HFF-Myc (cell line): ENCODE data around the gene RAB37.

ENCODE experiments used
- DNase-seq: peaks from one replicate; pipeline ENCODE4 v3.0.0-alpha.2; 2011; ENCODE audit warnings: low read depth; ENCODE audit errors: extremely low read depth
- H3K4me3 ChIP-seq: replicated peaks from 2 replicates; pipeline ENCODE4 v1.5.1; 2011; ENCODE audit warnings: low read depth, mild to moderate bottlenecking, control low read depth, low read length
- TF ChIP-seq, protein P1 (sequence below): IDR thresholded peaks from 2 replicates; pipeline ENCODE4 v1.5.1; 2012; ENCODE audit warnings: mild to moderate bottlenecking, low read depth, low read length, control low read depth; ENCODE audit errors: missing control alignments

Gene RAB37

GRCh38 chr17:74722782-74723181 lies 14.3 kb upstream of the RAB37 start:
- TF ChIP-seq, protein P1, sequence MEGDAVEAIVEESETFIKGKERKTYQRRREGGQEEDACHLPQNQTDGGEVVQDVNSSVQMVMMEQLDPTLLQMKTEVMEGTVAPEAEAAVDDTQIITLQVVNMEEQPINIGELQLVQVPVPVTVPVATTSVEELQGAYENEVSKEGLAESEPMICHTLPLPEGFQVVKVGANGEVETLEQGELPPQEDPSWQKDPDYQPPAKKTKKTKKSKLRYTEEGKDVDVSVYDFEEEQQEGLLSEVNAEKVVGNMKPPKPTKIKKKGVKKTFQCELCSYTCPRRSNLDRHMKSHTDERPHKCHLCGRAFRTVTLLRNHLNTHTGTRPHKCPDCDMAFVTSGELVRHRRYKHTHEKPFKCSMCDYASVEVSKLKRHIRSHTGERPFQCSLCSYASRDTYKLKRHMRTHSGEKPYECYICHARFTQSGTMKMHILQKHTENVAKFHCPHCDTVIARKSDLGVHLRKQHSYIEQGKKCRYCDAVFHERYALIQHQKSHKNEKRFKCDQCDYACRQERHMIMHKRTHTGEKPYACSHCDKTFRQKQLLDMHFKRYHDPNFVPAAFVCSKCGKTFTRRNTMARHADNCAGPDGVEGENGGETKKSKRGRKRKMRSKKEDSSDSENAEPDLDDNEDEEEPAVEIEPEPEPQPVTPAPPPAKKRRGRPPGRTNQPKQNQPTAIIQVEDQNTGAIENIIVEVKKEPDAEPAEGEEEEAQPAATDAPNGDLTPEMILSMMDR: no peak
- DNase-seq: no peak
- H3K4me3 ChIP-seq: no peak overlapping the region

DNA sequence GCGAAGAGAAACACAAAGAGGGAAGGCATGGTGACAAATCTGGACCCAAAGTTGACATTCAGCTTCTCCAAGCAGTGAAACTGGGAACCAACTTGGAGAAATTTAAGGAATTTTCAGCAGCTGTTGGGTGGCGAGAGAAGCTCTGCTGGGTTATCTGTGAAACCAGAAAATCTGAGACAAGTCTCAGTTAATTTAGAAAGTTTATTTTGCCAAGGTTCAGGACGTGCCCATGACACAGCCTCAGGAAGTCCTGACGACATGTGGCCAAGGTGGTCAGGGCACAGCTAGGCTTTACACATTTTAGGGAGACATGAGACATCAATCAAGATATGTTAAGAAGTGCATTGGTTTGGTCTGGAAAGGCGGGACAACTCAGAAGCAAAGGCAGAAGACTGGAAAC lies 13.2 kb upstream of the RAB37 start:
- no peak for DNase-seq
- TF ChIP-seq, protein P1: no peak
- no peak overlapping the region for H3K4me3 ChIP-seq

- no peak for DNase-seq
- no peak overlapping the region for H3K4me3 ChIP-seq
- TF ChIP-seq, protein P1: no peak
These were observed 11.9 kb upstream of the RAB37 start for GRCh38 chr17:74725111-74725510.

DNA sequence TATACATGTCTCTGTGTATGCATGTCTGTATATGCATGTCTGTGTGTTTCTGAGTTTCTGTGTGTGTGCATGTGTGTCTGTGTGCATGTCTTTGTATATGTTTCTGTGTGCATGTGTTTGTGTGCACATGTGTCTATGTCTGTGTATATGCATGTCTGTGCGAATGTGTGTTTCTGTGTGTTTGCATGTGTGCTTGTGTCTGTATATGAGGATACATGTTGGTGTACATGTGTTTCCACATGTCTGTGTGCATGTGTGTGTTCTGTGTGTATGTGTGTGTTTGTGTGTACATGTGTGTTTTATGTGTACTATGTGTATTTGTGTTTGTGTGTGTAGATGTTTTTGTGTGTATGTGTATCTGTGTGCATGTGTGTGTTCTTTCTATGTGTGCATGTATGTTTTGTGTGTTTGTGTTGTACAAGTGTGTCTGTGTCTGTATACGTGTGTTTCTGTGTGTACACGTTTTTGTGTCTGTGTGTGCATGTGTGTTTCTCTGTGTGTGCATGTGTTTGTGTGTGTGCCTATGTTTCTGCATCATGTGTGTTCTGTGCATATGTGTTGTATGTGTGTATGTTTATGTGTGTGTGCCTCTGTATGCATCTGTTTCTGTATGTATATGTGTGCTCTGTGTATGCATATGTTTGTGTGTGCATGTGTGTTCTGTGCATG lies 8.9 kb upstream of the RAB37 start:
- TF ChIP-seq, protein P1: no peak
- no peak for DNase-seq
- H3K4me3 ChIP-seq: no peak overlapping the region

DNA sequence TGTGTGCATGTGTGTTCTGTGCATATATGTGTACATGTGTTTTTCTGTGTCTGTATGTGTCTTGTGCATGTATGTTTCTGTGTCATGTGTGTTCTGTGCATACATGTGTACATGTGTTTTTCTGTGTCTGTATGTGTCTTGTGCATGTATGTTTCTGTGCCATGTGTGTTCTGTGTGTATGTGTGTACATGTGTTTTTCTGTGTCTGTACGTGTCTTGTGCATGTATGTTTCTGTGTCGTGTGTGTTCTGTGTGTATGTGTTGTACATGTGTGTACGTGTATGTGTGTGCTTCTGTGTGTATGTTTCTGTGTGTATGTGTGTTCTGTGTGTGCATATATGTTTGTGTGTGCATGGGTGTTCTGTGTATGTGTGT lies 8.4 kb upstream of the RAB37 start:
- H3K4me3 ChIP-seq: no peak overlapping the region
- no peak for DNase-seq
- TF ChIP-seq, protein P1: no peak

- TF ChIP-seq, protein P1: no peak
- DNase-seq: no peak
- no peak overlapping the region for H3K4me3 ChIP-seq
These were observed 7.7 kb upstream of the RAB37 start for GRCh38 chr17:74729368-74729767.

GRCh38 chr17:74729866-74730265 lies 7.2 kb upstream of the RAB37 start:
- TF ChIP-seq, protein P1: no peak
- no peak overlapping the region for H3K4me3 ChIP-seq
- DNase-seq: no peak
